HL-60/S4 treated with retinoic acid at 250 ng/mL for 4 days and 3 days (cell line): Measurements from ENCODE around the gene PRSS50.

Experiments used
- in situ Hi-C: fragments of 300-500 bp; cut with MboI; formaldehyde crosslinking; loops from 2 replicates; pipeline ENCODE4 v1.7.0; 2022; ENCODE audit warnings: low sequenced_read_pairs

PRSS50 gene

GRCh38 chr3:46729038-46729437 is 11.4 kb upstream of the PRSS50 start:
- in situ Hi-C loops = no loop called here

GRCh38 chr3:46725621-46726314 is 8.1 kb upstream of the PRSS50 start:
- in situ Hi-C loops = no loop called here

- in situ Hi-C loops = loop anchor here (25.0 kb wide), 1 partner anchor 638 kb away; no protein-coding TSS in a partner anchor
Observed at GRCh38 chr3:46724424-46724823, 6.8 kb upstream of the PRSS50 start.

GRCh38 chr3:46722443-46722842 is 4.8 kb upstream of the PRSS50 start:
- in situ Hi-C loops = loop anchor here (25.0 kb wide), 1 partner anchor 640 kb away; no protein-coding TSS in a partner anchor

- in situ Hi-C loops = loop anchor here (25.0 kb wide), 1 partner anchor 641 kb away; no protein-coding TSS in a partner anchor
Observed at GRCh38 chr3:46721009-46721408, 3.3 kb upstream of the PRSS50 start.

- in situ Hi-C loops = loop anchor here (25.0 kb wide), 1 partner anchor 642 kb away; no protein-coding TSS in a partner anchor
Observed at GRCh38 chr3:46719735-46720271, 2.1 kb upstream of the PRSS50 start.

- in situ Hi-C loops = loop anchor here (25.0 kb wide), 1 partner anchor 643 kb away; no protein-coding TSS in a partner anchor
Observed at GRCh38 chr3:46719044-46719565, 1.4 kb upstream of the PRSS50 start.

GRCh38 chr3:46716461-46717441 is 918 bp downstream of the PRSS50 start:
- in situ Hi-C loops = loop anchor here (25.0 kb wide), 1 partner anchor 646 kb away; no protein-coding TSS in a partner anchor

- in situ Hi-C loops = loop anchor here (25.0 kb wide), 1 partner anchor 647 kb away; no protein-coding TSS in a partner anchor
Observed at GRCh38 chr3:46715507-46716175, 2.0 kb downstream of the PRSS50 start.

- in situ Hi-C loops = loop anchor here (25.0 kb wide), 1 partner anchor 647 kb away; no protein-coding TSS in a partner anchor
Observed at GRCh38 chr3:46714728-46715506, 2.8 kb downstream of the PRSS50 start.

- in situ Hi-C loops = loop anchor here (25.0 kb wide), 1 partner anchor 648 kb away; no protein-coding TSS in a partner anchor
Observed at GRCh38 chr3:46713898-46714552, 3.6 kb downstream of the PRSS50 start.

GRCh38 chr3:46713050-46713897 is 4.4 kb downstream of the PRSS50 start:
- in situ Hi-C loops = loop anchor here (25.0 kb wide), 1 partner anchor 649 kb away; no protein-coding TSS in a partner anchor

- in situ Hi-C loops = loop anchor here (25.0 kb wide), 1 partner anchor 650 kb away; no protein-coding TSS in a partner anchor
Observed at GRCh38 chr3:46712191-46713049, 5.2 kb downstream of the PRSS50 start.

- in situ Hi-C loops = loop anchor here (25.0 kb wide), 1 partner anchor 651 kb away; no protein-coding TSS in a partner anchor
Observed at GRCh38 chr3:46711760-46712159, 5.9 kb downstream of the PRSS50 start.

GRCh38 chr3:46711305-46711704 is 6.4 kb downstream of the PRSS50 start:
- in situ Hi-C loops = loop anchor here (25.0 kb wide), 1 partner anchor 651 kb away; no protein-coding TSS in a partner anchor

GRCh38 chr3:46710671-46711295 is 6.9 kb downstream of the PRSS50 start:
- in situ Hi-C loops = loop anchor here (25.0 kb wide), 1 partner anchor 652 kb away; no protein-coding TSS in a partner anchor
